AG04449 (cell line): ENCODE measurements around the gene SRP9.

Source experiments
- CTCF ChIA-PET: fragments of 350-600 bp; formaldehyde crosslinking; extraction: SDS; loops from one replicate; lab custom pipeline; 2021; ENCODE audit warnings: antibody characterized with exemption; lab: Yijun Ruan, JAX
- POLR2A ChIA-PET: fragments of 400-600, 350-600 bp; formaldehyde crosslinking; extraction: SDS; loops from one replicate; lab custom pipeline; 2020; ENCODE audit warnings: antibody characterized with exemption, inconsistent platforms; lab: Yijun Ruan, JAX
- DNase-seq: peaks from one replicate; pipeline ENCODE4 v3.0.0-alpha.2; 2010; ENCODE audit warnings: low read depth, low spot score
- H3K4me3 ChIP-seq: 2 replicates; pipeline ENCODE4 v1.5.1; 2011; ENCODE audit warnings: low read depth, mild to moderate bottlenecking, control low read depth, low read length
- TF ChIP-seq, protein P1 (sequence below): IDR thresholded peaks from one replicate; pipeline ENCODE4 v1.5.1; 2011; ENCODE audit warnings: mild to moderate bottlenecking, moderate library complexity, low read length, control low read depth, inconsistent platforms; ENCODE audit not compliant: insufficient read depth; ENCODE audit errors: missing control alignments

The SRP9 gene

DNA sequence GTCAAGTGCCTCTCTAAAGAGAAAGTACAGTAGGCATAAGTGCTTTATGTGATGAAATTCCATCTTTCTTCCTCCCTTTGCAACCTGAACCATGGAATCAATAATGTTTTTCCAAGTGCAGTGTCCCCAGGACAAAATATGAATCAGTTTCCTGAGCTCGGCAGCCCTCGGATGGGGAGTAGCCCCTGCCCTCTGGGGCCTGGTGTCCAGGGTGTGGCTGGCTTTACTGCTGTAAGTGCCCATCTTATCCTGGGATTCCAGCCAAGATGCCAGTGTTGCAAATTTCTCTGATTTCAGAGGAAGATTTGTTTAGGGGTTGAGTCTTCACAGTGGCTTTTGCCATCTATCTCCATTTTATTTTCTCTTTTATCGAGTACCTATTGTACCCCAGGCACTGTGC lies 40.5 kb upstream of the SRP9 start:
- H3K4me3 ChIP-seq: no peak overlapping the region
- ChIA-PET POLR2A (interaction anchor here (3.7 kb wide), 1 partner anchor 9 kb away, joined by 11 read pairs; no protein-coding TSS in a partner anchor), CTCF (interaction anchor here (1.0 to 1.9 kb wide), 3 partner anchors 9 to 255 kb away, joined by 3 to 6 read pairs (median 3); no protein-coding TSS in a partner anchor)
- no peak for DNase-seq
- TF ChIP-seq, protein P1, sequence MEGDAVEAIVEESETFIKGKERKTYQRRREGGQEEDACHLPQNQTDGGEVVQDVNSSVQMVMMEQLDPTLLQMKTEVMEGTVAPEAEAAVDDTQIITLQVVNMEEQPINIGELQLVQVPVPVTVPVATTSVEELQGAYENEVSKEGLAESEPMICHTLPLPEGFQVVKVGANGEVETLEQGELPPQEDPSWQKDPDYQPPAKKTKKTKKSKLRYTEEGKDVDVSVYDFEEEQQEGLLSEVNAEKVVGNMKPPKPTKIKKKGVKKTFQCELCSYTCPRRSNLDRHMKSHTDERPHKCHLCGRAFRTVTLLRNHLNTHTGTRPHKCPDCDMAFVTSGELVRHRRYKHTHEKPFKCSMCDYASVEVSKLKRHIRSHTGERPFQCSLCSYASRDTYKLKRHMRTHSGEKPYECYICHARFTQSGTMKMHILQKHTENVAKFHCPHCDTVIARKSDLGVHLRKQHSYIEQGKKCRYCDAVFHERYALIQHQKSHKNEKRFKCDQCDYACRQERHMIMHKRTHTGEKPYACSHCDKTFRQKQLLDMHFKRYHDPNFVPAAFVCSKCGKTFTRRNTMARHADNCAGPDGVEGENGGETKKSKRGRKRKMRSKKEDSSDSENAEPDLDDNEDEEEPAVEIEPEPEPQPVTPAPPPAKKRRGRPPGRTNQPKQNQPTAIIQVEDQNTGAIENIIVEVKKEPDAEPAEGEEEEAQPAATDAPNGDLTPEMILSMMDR: no peak

DNA sequence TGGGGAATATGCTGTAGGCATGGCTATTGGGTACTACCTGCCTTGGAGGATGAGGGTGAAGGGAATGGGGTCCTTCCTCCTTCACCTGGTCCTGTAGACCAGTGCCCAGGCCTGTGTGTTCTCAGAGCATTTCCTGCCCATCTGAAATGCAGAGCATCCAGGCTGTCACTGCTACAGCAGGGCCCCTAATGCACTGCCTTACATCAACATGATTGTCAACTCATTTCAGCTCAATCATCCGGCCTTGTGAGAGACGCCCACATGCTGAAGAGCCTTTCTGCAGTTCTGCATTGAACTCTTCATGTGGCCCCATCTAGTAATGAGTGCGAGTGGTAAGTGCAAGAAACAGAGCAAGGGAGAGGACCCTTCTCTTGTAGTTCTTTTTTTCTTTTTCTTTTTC lies 39.8 kb upstream of the SRP9 start:
- TF ChIP-seq, protein P1: no peak
- no peak overlapping the region for H3K4me3 ChIP-seq
- DNase-seq: no peak
- POLR2A ChIA-PET: interaction anchor here (3.7 kb wide), 1 partner anchor 9 kb away, joined by 11 read pairs; no protein-coding TSS in a partner anchor
- CTCF ChIA-PET: interaction anchor here (1.0 to 1.9 kb wide), 2 partner anchors 8 to 256 kb away, joined by 3 to 6 read pairs; no protein-coding TSS in a partner anchor

DNA sequence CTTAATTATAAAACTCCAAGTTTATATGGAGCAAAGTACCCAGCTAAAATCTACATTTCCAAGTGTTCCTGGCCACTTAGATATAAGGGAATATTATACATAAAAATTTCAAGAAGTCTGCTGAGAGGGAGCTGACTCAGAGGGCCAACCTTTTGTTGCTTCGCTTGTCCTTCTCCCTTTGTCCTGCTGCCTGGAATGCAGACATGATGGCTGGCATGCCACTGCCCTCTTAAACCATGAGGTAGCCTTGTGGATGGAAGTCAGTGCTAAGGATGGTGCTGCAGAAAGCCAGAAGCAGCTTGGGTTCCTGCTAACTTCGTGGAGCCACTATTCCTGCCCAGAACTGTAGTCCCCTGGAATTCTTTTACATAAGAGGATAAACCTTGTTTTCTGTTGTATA lies 38.9 kb upstream of the SRP9 start:
- POLR2A ChIA-PET: no interaction called here
- CTCF ChIA-PET: no interaction called here
- TF ChIP-seq, protein P1: no peak
- H3K4me3 ChIP-seq: no peak overlapping the region
- no peak for DNase-seq

DNA sequence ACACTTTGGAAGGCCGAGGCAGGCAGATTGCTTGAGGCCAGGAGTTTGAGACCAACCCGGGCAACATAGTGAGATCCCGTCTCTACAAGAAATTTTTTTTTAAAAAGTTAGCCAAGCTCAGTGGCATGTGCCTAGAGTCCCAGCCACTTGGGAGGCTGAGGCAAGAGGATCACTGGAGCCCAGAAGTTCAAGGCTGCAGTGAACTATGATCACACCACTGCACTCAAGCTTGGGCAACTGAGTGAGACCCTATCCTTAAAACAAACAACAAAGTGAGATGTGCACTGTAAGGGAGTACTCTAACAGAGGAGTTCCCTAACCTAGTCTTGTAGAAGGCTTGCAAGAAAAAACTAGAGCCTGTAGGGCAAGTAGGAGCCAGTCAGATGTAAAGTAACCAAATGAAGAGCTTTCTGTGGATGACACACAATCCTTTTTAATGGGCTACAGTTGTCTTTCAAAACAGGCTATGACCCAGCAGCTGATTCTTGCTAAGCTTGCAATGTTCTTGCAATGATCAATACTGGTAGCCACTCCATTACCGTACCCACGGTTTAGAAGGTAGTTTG lies 38.0 kb upstream of the SRP9 start:
- no peak for DNase-seq
- H3K4me3 ChIP-seq: no peak overlapping the region
- TF ChIP-seq, protein P1: no peak
- ChIA-PET POLR2A (no interaction called here), CTCF (interaction anchor here (0.6 to 1.4 kb wide), 2 partner anchors 23 to 32 kb away, joined by 3 to 4 read pairs; no protein-coding TSS in a partner anchor)

DNA sequence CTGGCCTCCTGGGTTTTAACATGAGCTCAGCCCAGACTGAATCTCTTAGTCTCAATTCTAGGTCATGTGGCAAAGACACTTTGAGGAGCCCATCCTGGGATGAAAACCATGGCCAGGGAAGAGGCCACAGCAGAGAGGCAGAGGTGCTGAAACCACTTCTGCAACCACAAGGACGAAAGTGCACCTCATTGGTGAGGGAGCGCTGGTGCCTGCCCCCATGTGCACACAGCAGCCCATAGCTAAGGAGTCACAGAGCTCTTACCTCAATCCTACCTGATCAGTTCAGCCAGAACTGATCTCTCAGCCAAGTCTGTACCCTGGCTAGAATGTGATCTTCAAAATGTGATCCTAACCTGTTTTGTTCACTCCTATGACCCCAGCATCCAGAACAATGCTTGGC lies 32.9 kb upstream of the SRP9 start:
- POLR2A ChIA-PET: no interaction called here
- TF ChIP-seq, protein P1: no peak
- H3K4me3 ChIP-seq: no peak overlapping the region
- CTCF ChIA-PET: interaction anchor here (1.0 to 1.6 kb wide), 2 partner anchors 9 to 263 kb away, joined by 3 to 7 read pairs; no protein-coding TSS in a partner anchor
- DNase-seq: no peak

DNA sequence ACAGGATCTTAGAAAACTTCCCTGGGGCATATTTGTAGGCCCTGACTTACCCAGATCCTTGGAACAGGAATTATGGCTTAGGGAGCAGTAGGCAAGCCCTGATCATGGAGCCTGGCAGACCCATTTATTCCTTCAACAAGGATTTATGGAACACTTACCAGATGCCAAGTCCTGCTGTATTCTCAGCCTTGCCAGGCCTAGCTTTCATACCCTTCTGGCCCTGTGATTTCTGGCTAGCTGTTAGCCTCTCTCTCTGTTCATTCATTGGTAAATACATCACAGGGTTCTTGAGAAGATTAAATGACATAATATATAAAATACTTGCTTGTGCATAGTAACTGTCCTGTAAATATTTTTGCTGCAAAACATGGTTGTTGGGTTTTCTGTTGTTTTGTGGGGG lies 32.4 kb upstream of the SRP9 start:
- CTCF ChIA-PET: interaction anchor here (1.6 kb wide), 1 partner anchor 10 kb away, joined by 7 read pairs; no protein-coding TSS in a partner anchor
- TF ChIP-seq, protein P1: no peak
- no peak for DNase-seq
- no peak overlapping the region for H3K4me3 ChIP-seq
- POLR2A ChIA-PET: no interaction called here
